Stimulated activated CD4-positive, alpha-beta T cell treated with anti-CD3 and anti-CD28 coated beads, Interleukin-12 subunit alpha, Interleukin-12 subunit beta, amount 100 ng/mL, for 4 hours (primary cell): Measurements from ENCODE around the gene PIGBOS1.
A peak's percentile ranks its signal among the peaks of the same experiment; 100 is the strongest.
"Not testable (repeated sequence)": the region's sequence is repeated elsewhere in the genome, so short reads cannot be mapped to it uniquely, and the experiment has no call there.

Experiments
- DNase-seq: peaks from one replicate; pipeline ENCODE4 v3.0.0-alpha.2; 2020

Gene PIGBOS1

DNA sequence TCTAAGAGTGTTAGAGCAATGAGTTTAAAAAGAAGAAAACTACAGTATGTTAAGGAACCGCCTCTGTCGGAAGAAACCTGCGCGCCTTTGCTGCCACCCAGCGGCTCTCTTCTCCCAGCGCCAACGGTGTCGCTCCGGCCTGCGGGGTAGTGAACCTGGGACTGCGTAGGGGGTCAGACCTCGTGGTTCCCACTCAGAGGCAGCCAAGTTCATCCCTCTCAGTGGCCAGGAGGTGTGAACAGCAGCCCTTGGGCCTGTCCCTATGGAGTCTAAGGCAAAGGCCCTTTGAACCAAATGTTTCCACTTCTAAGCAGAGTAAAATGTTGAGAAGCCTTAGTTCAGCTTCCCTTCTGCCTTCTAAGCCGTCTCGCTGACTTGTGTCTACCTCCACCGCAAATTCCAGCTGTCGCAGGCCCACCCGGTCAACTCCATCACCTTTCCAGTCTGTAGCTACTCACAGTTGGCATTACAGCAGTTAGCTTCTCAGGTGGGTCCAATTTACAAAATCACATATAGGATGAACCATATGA, 28.3 kb downstream of the PIGBOS1 start:
- peak; percentile 84 for DNase-seq

DNA sequence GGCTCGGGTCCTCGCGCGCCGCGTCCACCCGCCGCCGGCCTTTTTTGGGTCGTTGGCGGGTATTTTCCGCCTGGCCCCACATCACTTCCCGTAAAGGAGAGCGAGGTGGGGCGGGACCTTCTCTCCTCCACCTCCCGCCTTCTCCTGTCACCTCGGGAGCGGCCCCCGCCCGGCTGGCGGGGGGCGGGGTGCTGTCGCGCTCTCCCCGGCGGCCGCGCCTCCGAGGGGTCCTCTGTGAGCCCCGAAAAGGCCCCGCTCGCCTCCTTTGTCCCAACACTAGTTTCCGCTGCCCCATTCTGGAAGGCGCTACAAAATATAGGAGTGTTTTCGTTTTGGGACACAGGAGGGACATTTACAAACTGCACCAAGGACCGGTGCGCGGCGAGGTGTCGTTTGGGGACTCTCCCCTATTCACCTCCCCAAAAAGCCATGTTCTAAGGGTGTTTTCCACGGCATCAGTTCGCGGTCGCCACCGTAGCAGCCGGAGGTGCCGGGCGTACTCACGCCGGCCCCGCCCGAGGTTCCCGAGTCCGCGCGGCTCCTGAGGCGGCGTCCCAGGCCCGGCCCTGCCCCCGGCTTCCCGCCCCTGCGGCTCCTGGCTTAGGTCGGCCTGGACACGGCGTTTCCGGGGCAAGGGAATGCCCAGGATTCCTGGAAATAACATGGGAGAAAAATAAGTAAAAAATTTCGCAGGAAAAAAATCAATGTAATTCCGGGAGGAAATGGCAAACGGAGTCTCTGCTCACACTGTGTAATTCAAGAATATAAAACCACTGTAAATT, 29.0 kb downstream of the PIGBOS1 start, which contains the start of gene RAB27A:
Gene RAB27A, minus strand, starts transcription at position 68 of the 782 bp plus-strand sequence. CDS start 54,879 bp downstream, outside the sequence.
- peak; percentile 74 for DNase-seq

DNA sequence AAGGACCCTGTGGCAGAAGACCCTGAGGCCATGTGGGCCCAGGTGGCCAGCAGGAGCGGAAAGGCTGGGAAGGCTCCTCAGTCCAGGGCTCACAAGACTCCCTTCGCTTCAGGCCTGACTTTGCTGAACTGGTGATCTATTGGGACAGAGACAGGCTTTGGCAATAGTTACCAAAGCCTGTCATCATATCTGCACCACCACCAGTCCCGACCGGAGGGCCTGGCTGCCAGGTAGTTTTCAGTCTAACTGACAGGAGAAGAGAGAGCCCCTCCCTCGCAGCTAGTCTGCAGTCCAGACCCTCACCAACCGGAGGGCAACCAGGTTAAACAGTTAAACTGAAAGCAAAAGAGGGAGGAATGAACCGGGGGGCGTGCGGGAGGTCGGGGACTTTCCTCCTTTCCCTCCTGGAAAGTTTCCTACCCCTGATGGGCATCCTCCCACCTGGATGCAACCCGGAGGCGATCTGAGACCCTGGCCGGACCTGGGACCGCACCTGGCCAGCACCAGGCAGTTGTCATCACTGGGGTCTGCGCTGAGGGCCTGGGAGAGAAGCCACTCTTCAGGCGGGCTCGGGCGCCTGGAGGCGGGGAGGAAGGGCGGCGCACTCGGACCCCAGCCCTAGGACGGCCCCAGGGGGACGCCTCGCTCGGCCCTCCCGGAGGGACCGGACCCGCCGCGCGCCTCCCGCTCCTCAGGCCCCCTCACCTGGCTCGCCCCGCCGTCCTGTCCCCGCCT, 29.7 kb downstream of the PIGBOS1 start:
- peak; percentile 37 for DNase-seq

DNA sequence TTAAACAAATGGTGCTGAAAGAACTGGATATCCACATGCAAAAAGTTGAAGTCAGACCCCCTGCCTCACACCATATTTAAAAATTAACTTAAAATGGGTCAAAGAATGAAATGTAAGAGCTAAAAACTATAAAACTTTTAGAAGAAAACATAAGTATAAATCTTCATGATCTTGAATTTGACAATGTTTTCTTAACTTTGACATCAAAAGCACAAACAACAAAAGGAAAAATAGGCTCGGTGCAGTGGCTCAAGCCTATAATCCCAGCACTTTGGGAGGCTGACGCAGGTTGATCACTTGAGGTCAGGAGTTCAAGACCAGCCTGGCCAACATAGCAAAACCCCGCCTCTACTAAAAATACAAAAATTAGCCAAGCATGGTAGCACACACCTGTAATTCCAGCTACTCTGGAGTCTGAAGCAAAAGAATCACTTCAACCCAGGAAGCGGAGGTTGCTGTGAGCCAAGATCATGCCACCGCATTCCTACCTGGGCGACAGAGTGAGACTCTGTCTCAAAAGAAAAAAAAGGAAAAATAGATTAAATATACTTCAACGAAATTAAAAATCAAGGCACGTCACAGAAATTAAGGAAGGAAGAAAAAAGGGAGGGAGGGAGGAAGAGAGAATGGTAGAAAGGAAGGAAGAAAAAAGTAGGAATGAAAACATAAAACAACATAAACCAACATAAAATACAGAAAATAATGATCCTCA, 30.8 kb downstream of the PIGBOS1 start:
- no peak for DNase-seq

DNA sequence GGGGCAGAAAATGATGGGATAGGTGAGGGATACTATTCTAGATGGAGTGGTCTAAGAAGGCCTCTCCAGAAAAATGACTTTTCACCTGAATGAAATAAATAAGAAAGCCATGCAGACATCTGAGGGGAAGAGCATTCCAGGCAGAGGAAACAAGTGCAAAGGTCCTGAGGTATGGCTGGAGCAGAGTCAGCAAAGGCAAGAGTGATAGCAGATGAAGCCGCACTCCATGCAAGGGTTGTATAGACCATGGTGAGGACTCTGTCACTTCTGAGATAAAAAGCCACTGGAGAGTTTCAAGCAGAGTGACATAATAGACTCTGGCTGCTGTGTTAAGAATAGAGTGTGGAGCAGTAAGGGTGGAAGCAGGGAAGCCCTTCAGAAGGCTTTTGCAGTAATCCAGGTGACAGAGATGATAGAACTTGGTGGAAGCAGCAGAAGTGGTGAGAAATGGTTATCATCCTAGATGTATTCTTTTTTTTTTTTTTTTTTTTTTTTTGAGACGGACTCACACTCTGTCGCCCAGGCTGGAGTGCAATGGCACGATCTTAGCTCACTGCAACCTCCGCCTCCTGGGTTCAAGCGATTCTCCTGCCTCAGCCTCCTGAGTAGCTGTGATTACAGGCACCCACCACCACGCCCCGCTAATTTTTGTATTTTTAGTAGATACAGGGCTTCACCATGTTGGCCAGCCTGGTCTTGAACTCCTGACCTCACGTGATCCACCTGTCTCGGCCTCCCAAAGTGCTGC, 32.3 kb downstream of the PIGBOS1 start:
- not testable (repeated sequence) for DNase-seq

DNA sequence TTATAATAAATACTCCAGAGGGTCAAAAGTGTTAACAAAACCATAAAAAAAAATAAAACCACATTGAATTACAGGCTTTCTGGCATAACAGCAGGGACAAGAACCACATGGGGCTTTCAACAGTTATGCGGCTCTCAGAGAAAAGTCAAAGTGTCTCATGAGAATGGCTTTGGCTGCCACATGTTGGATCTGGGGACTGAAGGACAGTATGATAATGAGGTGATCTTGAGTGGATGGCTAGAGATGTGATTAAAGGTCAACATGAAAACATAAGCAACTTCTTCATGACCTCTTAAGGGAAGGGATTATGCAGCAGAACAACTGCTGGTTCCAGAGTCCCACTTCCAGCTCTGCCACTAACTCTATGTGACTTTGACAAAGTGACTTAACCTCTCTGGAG, 34.5 kb downstream of the PIGBOS1 start:
- no peak for DNase-seq

DNA sequence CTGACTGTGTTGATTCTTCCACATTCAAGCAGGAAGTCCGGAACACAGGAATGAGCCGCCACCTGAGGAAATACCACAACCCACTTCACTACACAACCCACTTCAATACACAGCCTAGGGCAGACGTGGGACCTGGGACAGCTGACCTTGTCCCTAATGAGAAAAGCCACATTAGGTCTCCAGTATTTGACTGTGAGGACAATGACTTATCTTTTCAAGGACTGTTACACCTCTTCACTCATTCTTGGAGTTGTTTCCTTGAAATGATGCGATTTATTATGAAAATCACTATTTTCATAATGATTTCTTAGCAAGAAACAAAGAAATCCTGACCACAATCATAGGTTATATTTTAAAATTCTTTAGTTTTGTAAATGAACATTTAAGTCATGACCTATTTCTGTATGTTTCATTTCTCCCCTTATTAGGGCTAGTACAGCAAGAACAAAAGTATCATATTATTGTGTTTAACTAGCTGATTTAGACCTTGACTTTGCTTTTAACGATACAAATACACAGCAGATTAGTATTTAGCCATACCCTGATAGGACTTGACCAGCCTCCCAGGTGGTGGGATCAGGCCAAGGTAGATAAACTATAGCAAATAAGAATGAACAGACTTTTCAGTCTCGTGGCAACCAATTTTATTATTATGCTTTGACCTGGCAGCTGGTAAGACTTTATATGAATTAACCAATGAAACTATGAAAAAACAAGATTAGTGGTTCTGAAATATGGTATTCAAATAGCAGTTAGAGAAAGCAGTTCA, 35.4 kb downstream of the PIGBOS1 start:
- no peak for DNase-seq

DNA sequence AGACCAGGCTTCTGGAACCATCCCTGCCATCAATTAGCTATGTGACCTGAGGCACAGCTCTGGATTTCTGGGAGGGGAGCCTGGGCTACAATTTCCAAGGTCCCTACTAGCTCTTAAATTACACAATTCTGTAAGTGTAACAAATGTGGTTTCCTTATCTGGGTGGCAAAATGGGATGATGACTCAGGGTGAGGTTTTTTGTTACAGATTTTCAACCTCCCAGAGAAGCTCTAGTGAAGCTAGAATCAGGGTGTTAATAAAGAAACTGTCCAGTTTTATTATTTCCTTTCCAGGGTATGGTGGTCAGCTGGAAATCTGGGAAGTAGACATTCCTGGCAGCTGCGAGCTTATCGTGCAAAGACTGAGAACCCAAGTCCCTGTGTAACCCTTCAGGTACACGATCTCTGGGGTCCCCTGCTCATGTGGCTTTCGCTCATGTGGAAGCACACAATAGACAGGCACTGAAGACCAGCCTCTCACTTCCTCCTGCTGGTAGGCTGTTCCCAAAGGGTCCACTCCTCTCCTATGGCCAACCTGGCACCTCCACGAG, 36.6 kb downstream of the PIGBOS1 start:
- DNase-seq, result no peak

DNA sequence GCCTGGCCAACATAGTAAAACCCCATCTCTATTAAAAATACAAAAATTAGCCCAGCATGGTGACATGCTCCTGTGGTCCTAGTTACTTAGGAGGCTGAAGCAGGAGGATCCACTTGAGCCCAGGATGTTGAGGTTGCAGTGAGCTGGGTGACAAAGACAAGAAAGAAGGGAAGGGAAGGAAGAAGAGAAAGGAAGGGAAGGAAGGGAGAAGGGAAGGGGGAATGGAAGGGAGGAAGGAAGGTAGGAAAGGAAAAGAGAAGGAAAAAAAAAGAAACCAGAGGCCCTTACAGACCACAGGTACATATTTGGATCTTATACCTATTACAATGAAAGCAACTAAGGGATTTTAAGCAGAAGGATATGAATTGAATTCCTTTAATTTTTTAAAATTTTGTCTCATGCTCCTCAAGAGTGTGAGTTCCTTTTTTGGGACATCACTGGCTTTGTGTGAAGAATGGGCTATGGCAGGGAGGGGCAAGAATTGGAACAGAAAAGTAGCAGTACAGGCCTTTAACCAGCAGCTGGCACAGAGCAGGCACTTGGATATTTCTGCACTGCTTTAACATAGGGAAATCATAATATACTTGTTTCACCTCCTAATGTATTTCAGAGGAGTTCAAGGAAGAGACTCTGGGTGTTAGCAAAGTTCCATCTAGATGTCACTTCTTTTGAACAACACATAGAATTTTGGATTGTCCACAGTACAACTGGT, 37.2 kb downstream of the PIGBOS1 start:
- no peak for DNase-seq

DNA sequence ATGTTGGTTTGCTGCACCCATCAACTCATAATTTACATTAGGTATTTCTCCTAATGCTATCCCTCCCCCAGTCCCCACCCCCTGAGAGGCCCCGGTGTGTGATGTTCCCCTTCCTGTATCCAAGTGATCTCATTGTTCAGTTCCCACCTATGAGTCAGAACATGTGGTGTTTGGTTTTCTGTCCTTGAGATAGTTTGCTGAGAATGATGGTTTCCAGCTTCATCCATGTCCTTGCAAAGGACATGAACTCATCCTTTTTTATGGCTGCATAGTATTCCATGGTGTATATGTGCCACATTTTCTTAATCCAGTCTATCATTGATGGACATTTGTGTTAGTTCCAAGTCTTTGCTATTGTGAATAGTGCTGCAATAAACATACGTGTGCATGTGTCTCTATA, 38.3 kb downstream of the PIGBOS1 start:
- DNase-seq, result not testable (repeated sequence)

DNA sequence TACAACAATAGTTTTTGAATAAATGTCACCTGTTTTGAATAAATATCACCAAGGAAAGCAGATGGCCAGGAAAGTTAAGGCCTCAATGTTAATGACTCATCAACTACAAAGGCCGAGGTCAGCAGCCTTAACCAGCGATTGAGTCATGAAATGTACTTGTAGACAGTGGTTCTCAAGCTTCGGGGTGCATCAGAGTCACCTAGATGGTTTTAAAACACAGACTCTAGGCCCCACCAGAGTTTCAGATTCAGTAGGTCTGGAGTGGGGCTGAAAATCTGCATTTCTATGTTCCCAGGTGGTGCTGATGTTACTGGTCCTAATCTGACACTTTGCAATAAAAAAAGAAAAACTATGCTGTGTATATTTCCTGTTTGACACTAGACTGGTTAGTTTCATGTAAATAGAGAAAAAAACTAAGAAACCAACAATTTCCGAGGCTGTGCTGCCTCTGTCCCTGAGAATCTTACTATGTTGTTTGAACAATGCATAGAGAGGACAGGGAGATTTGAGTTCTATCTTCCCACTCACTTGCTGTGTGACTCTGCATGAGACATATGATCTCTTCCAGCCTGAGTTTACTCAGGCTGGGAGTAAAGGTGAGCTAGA, 39.1 kb downstream of the PIGBOS1 start:
- DNase-seq, result no peak

DNA sequence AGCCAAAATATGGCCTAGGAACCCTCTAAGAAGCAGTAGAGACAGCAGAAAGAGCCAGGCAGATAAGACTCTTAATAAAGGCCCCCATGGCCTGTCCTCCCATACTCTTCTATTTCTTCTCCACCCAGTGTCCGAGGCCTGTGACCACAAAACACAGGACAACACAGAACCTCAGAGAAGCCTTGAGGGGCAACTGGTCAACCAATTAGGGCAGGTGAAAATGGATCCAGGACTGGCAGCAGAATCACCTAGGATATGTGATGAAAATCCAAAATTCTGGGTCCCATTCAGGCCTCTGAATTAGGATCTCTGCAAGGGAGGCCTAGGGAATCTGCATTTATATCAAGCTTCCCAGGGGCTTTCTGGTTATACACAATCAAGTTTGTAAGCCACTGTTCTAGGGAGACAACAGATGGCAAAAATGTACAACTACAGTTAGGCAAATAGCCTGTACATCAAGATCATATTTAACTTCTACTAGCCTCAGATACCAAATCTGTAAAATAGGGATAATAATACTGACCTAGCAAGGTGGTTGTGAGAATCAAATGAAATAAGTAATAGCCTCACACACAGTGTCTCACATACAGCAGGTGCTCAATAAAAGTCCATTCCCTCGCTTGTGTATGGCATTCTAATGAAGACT, 39.7 kb downstream of the PIGBOS1 start:
- DNase-seq, result no peak

DNA sequence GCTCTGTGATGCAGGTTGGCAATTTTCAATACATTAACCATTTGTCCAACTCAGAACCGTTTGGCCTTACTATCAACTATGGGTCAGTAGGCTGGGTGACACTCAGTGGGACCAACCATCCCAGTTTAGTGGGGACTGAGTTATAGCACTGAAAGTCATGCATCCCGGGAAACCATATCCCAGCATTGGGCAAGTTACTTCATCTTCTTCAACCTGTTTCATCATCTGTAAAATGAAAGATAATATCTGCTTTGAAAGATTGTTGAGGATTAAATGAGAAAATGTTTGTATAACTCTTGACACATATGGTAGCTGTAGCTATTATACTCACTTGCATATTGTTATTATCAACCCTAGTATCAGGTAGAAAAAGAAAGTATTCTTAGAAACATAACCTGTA, 41.2 kb downstream of the PIGBOS1 start:
- DNase-seq, result no peak

DNA sequence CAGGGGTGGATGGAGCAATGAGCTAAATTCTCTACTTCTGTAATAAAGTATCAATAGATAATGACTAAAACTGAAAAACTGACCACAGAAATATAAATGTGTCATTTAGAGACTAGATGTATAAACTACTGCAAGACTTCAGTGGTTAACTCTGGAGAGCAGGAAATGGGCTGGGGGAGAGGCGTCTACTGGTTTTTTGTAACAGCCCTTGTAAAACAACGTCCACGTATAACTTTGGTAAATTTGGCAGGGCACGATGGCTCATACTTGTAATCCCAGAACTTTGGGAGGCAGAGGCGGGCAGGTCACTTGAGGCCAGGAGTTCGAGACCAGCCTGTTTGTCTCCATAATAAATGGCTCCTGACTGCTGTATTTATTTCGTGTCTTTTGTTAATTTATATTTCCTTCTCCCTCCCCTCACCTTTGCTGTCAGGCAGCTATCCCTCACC, 41.8 kb downstream of the PIGBOS1 start:
- no peak for DNase-seq

DNA sequence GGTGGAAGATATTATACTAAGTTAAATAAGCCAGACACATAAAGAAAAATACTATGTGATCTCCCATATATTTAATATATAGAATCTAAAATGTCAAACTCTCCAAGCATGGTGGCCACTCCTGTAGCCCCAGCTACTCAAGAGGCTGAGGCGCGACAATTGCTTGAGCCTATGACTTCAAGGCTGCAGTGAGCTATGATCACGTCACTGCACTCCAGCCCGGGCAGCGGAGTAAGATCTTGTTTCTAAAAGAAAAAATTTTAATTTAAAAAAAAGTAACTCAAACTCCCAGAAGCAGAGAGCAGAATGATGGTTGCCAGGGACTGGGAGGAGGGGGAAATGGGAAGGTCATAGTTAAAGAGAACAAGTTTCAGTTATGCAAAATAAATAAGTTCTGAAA, 42.6 kb downstream of the PIGBOS1 start:
- no peak for DNase-seq

DNA sequence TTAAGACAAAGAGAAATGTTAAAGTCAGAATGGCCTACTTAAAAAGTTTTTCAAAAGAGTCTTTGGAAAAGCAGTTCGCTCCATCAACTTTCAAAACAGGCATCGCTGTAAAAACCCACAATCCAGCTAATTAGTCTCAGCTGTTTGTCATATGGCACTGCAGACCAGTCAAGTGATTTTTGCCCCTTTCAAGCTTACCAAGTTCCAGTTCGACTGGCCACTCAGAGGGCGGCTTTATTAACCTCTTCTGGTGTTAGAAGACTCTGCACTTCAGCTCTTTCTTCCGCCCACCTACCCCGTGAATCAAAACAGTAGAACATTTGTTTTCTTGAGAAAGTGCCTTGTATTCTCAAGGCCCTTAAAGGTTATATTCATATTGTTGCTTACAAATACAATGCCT, 48.6 kb downstream of the PIGBOS1 start:
- no peak for DNase-seq

DNA sequence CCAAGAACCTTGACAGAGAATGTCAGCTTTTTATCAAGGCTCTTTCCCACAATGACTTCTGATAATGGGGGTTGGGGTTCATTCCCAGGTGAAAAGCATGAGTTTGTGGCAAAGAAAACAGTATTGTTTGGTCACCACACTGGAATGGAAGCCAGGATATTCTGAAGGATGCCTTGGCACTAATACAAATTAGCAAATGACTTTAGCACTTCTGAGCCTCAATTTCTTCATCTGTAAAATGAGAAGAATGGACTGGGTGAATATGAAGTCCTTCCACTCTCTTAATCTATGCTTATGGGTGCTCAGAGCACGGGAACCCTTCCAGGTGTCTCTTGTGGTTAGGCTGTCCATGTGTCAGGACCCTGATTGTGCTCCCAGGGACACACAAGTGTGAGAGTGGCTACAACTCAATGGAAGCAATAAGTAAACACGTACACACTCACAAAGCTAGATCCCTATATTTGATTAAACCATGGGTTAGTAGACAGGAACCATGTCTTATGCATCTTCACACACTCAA, 50.7 kb downstream of the PIGBOS1 start:
- no peak for DNase-seq

DNA sequence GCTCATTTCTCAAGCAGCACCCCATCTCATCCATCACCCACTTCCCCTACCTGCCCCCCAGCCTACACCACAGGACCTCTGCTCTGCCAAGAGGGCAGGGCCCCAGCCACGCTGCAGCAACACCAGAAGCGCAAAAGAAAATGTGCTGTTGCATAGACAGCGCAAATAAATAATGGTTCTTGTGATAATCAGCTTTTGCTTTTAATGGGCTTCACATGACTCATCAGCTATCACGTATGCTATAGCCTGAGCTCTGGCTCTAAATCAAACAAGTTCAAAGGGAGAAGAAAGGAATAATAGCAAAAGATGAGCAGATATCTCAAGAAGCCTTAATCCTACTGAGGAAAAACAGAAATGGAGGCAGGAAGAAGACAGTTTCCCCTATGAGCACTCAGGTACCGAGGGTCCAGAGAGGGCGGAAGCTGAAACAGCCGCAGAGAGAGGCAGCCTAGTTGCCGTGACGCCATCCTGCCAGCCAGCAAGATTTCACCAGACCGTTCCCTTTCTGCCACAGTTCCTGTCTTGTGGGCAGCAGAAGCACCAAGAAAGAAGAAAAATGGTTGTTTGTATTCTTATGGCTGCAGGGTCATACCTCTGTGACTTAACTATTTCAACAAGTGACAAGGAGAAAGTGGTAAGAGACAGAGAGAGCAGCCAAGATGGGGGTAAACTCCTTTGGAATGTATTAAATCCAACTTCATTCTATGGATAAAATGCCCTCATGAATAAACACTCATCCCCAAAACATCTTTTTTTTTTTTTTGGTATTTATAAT, 51.3 kb downstream of the PIGBOS1 start:
- peak; percentile 38 for DNase-seq
